Gastrocnemius medialis (tissue), 4 donors: Measurements from ENCODE around the gene MLXIP. TPM values are rescaled to one million over a fixed set of nuclear protein-coding genes. Genes with fewer than 3 reads are reported as not detected.

Experiments used
- ATAC-seq, 2 donors: fragments of 150-250 bp; one replicate each; pipeline ENCODE4 v1.9.1; 2016
- DNase-seq, 2 donors: peaks; one replicate each; pipeline ENCODE4 v3.0.0-alpha.2; 2019
- H3K27ac ChIP-seq, 4 donors: fragments of 200-600 bp; sonication (generic); 1 replicate in 1 of 4; 2 replicates in 3 of 4; pipeline ENCODE4 v1.5.1; 2016 to 2018; ENCODE audit warnings: mild to moderate bottlenecking in 2 of 4, moderate library complexity in 1 of 4
- H3K27me3 ChIP-seq, 3 donors: fragments of 200-600 bp; sonication (generic) in 2 of 3; 1 replicate in 1 of 3; 2 replicates in 2 of 3; pipeline versions ENCODE4 v1.5.1 to v1.6.0; 2016 to 2019; ENCODE audit warnings: mild to moderate bottlenecking in 1 of 3, moderate library complexity in 1 of 3
- H3K36me3 ChIP-seq, 2 donors: fragments of 200-600 bp; sonication (generic) in 1 of 2; one replicate each; pipeline ENCODE4 v1.5.1; 2017 to 2018
- H3K4me1 ChIP-seq, 2 donors: fragments of 200-600 bp; sonication (generic) in 1 of 2; one replicate each; pipeline ENCODE4 v1.5.1; 2016 to 2017; ENCODE audit warnings: mild to moderate bottlenecking in 2 of 2
- H3K4me3 ChIP-seq, 4 donors: fragments of 200-600 bp; sonication (generic) in 3 of 4; 1 replicate in 1 of 4; 2 replicates in 3 of 4; pipeline ENCODE4 v1.5.1; 2016 to 2019; ENCODE audit warnings: mild to moderate bottlenecking in 2 of 4
- H3K9me3 ChIP-seq, 3 donors: fragments of 200-600 bp; sonication (generic) in 2 of 3; 1 replicate in 1 of 3; 2 replicates in 2 of 3; pipeline ENCODE4 v1.5.1; 2016 to 2019
- CTCF ChIP-seq, 5 experiments: fragments of 450-650 bp in 3 of 5; fragments of 200-600 bp in 2 of 5; sonication (generic) in 2 of 5; IDR thresholded peaks in 4 of 5; conservative IDR thresholded peaks in 1 of 5; 1 replicate in 4 of 5; 2 replicates in 1 of 5; pipeline ENCODE4 v1.5.1; 2016 to 2019; ENCODE audit warnings: antibody characterized with exemption in 5 of 5, mild to moderate bottlenecking in 3 of 5, moderate library complexity in 3 of 5
- POLR2A ChIP-seq, 2 donors: fragments of 450-650 bp; IDR thresholded peaks; one replicate each; pipeline ENCODE4 v1.6.1; 2017; ENCODE audit warnings: antibody characterized with exemption in 2 of 2, mild to moderate bottlenecking in 2 of 2, moderate library complexity in 2 of 2
- in situ Hi-C, 4 donors: fragments of 200-750 bp; cut with MboI; loops; one replicate each; pipeline versions ENCODE4 v1.15.0 to v1.8.0; 2017; ENCODE audit warnings: low sequenced_read_pairs in 4 of 4
- intact Hi-C: fragments of 100-400 bp; cut with DNase I; formaldehyde crosslinking; loops from one replicate; pipeline ENCODE4 v1.15.1; 2023; ENCODE audit warnings: low total_unique reads
- total RNA-seq, 4 donors: library from RNA; depleted of rRNA; stranded (reverse); fragments of >200 nt; gene quantifications; one replicate each; pipeline versions ENCODE4 v1.1.0 to v1.2.3, GENCODE V29; 2016

MLXIP gene
- total RNA-seq, 4 donors from 2014 or later, result 36.6 to 89.4 (median 79.7) TPM

- DNase-seq (no peak), ATAC-seq (no peak)
- Histone ChIP-seq H3K9me3 (no peaks in the 10 kb centered on the region), H3K4me1 (no peaks in the 10 kb centered on the region), H3K4me3 (no peak overlapping the region), H3K36me3 (no peaks in the 10 kb centered on the region), H3K27ac (no peak overlapping the region), H3K27me3 (no peaks in the 10 kb centered on the region)
- in situ Hi-C loops (no loop called here), intact Hi-C loops (no loop called here)
- TF ChIP-seq POLR2A (IDR thresholded peaks at IDR 0.05), result no peak
- TF ChIP-seq CTCF (IDR thresholded peaks at IDR 0.05 in 4 of 5, conservative IDR thresholded peaks at IDR 0.05 in 1 of 5), result no peak
Measured at GRCh38 chr12:122160761-122161160, 82.2 kb downstream of the MLXIP start.

- H3K9me3 ChIP-seq, result no peaks in the 10 kb centered on the region
- H3K4me1 ChIP-seq, result no peaks in the 10 kb centered on the region
- no peak overlapping the region for H3K4me3 ChIP-seq
- intact Hi-C loops, result no loop called here
- DNase-seq (no peak), ATAC-seq (no peak)
- H3K27ac ChIP-seq, result no peak overlapping the region
- H3K36me3 ChIP-seq, result no peaks in the 10 kb centered on the region
- no peak for TF ChIP-seq POLR2A (IDR thresholded peaks at IDR 0.05)
- TF ChIP-seq CTCF (IDR thresholded peaks at IDR 0.05 in 4 of 5, conservative IDR thresholded peaks at IDR 0.05 in 1 of 5), result no peak
- no peaks in the 10 kb centered on the region for H3K27me3 ChIP-seq
- in situ Hi-C loops, result no loop called here
Measured at GRCh38 chr12:122161682-122162081, 83.1 kb downstream of the MLXIP start.

- Histone ChIP-seq H3K4me3 (no peak overlapping the region), H3K27ac (no peak overlapping the region), H3K4me1 (no peaks in the 10 kb centered on the region), H3K27me3 (no peaks in the 10 kb centered on the region), H3K36me3 (no peaks in the 10 kb centered on the region), H3K9me3 (no peaks in the 10 kb centered on the region)
- intact Hi-C loops, result no loop called here
- ATAC-seq (no peak), DNase-seq (no peak)
- in situ Hi-C loops, result no loop called here
- no peak for TF ChIP-seq POLR2A (IDR thresholded peaks at IDR 0.05)
- no peak for TF ChIP-seq CTCF (IDR thresholded peaks at IDR 0.05 in 4 of 5, conservative IDR thresholded peaks at IDR 0.05 in 1 of 5)
Measured at GRCh38 chr12:122162976-122163375, 84.4 kb downstream of the MLXIP start.

- Histone ChIP-seq H3K4me3 (no peak overlapping the region), H3K9me3 (no peaks in the 10 kb centered on the region), H3K36me3 (no peaks in the 10 kb centered on the region), H3K4me1 (no peaks in the 10 kb centered on the region), H3K27me3 (peaks cover 0 to 2% (median 0%) of the 10 kb centered on the region in 3 donors), H3K27ac (no peak overlapping the region)
- ATAC-seq, result no peak
- in situ Hi-C loops (no loop called here), intact Hi-C loops (no loop called here)
- DNase-seq, result no peak
- TF ChIP-seq POLR2A (IDR thresholded peaks at IDR 0.05) (no peak), CTCF (IDR thresholded peaks at IDR 0.05 in 4 of 5, conservative IDR thresholded peaks at IDR 0.05 in 1 of 5) (no peak)
Measured at GRCh38 chr12:122166422-122167349, 88.1 kb downstream of the MLXIP start.
